HCT116 (cell line): ENCODE results near the gene PFDN2. TPM values are rescaled to one million over a fixed set of nuclear protein-coding genes. Genes with fewer than 3 reads are reported as not detected.

Source experiments
- ATAC-seq: fragments of 200-7000 bp; cut with Tn5 transposase; 2 replicates; pipeline ENCODE4 v1.9.1; 2020; ENCODE audit warnings: mild to moderate bottlenecking, moderate library complexity
- BruUV-seq: library from RNA; stranded (reverse); fragments of 400-500 nt; replicated peaks from 2 replicates; lab custom pipeline; 2021; lab: Mats Ljungman, UMichigan
- CTCF ChIA-PET: fragments of 300-600 bp; sonication (Branson Sonifier 250); formaldehyde crosslinking; loops from one replicate; lab custom pipeline; 2021; ENCODE audit warnings: antibody characterized with exemption; lab: Charles Lee
- POLR2A ChIA-PET: fragments of 300-600, 350-600 bp; sonication (Branson Sonifier 250); formaldehyde crosslinking; loops from one replicate; lab custom pipeline; 2021; ENCODE audit warnings: antibody characterized with exemption; lab: Charles Lee
- RAD21 ChIA-PET, 2 experiments: fragments of 300-600 bp; sonication (Branson Sonifier 250); formaldehyde crosslinking; loops; one replicate each; lab custom pipeline; 2023; ENCODE audit warnings: low total read pairs in 2 of 2; ENCODE audit not compliant: uncharacterized antibody in 2 of 2, unreplicated experiment in 2 of 2, low non-redundant PET in 1 of 2; lab: Charles Lee
- DNase-seq: peaks from one replicate; pipeline ENCODE4 v3.0.0-alpha.2; 2010; ENCODE audit warnings: low read depth, low spot score
- H2AFZ ChIP-seq: fragments of 200-600 bp; shearing (Covaris generic), sonication (generic); 2 replicates; pipeline ENCODE4 v1.6.1; 2017; ENCODE audit warnings: low read depth, mixed run types, mixed read lengths, antibody characterized with exemption, low read length; ENCODE audit not compliant: poor library complexity, severe bottlenecking
- H3K27ac ChIP-seq: 2 replicates; pipeline ENCODE4 v1.5.1; 2012; ENCODE audit warnings: low read depth, low read length
- H3K27me3 ChIP-seq: fragments of 200-600 bp; sonication (generic); 2 replicates; pipeline ENCODE4 v1.6.1; 2016; ENCODE audit warnings: mixed run types, low read length, mixed read lengths; ENCODE audit not compliant: insufficient read depth
- H3K36me3 ChIP-seq, 2 experiments: fragments of 200-500 bp in 1 of 2; fragments of 200-600 bp in 1 of 2; sonication (Bioruptor generic) in 1 of 2; sonication (generic) in 1 of 2; 2 replicates each; pipeline versions ENCODE4 v1.5.1 to v1.6.1; 2014 to 2016; ENCODE audit warnings: low read length in 2 of 2, inconsistent platforms in 1 of 2, mixed read lengths in 1 of 2, mixed run types in 1 of 2; ENCODE audit not compliant: insufficient read depth in 2 of 2, control insufficient read depth in 1 of 2
- H3K4me1 ChIP-seq, 2 experiments: fragments of 200-600 bp in 1 of 2; sonication (generic) in 1 of 2; 2 replicates each; pipeline versions ENCODE4 v1.5.1 to v1.6.1; 2012 to 2017; ENCODE audit warnings: low read length in 2 of 2, inconsistent platforms in 1 of 2, mild to moderate bottlenecking in 1 of 2, mixed read lengths in 1 of 2, mixed run types in 1 of 2, moderate library complexity in 1 of 2; ENCODE audit not compliant: insufficient read depth in 2 of 2, control insufficient read depth in 1 of 2
- H3K4me2 ChIP-seq: fragments of 200-600 bp; sonication (generic); 2 replicates; pipeline ENCODE4 v1.6.1; 2017; ENCODE audit warnings: mixed run types, low read length, mixed read lengths
- H3K4me3 ChIP-seq, 2 experiments: fragments of 200-600 bp in 1 of 2; sonication (generic) in 1 of 2; replicated peaks in 1 of 2; 2 replicates each; pipeline ENCODE4 v1.5.1; 2011 to 2016; ENCODE audit warnings: low read length in 2 of 2, control low read depth in 1 of 2, low read depth in 1 of 2, mild to moderate bottlenecking in 1 of 2, mixed read lengths in 1 of 2, mixed run types in 1 of 2
- H3K79me2 ChIP-seq: fragments of 200-600 bp; sonication (generic); 2 replicates; pipeline ENCODE4 v1.6.1; 2017; ENCODE audit warnings: mild to moderate bottlenecking, mixed run types, low read length, moderate library complexity, mixed read lengths; ENCODE audit not compliant: insufficient read depth
- H3K9ac ChIP-seq: fragments of 200-600 bp; sonication (generic); 2 replicates; pipeline ENCODE4 v1.6.1; 2016; ENCODE audit warnings: low read length, mixed read lengths
- H3K9me2 ChIP-seq: fragments of 200-600 bp; sonication (generic), shearing (Covaris generic); 2 replicates; pipeline ENCODE4 v1.6.1; 2017; ENCODE audit warnings: mixed run types, mild to moderate bottlenecking, moderate library complexity; ENCODE audit not compliant: insufficient read depth
- H3K9me3 ChIP-seq, 2 experiments: fragments of 200-500 bp in 1 of 2; fragments of 200-600 bp in 1 of 2; sonication (Bioruptor generic) in 1 of 2; sonication (generic) in 1 of 2; 2 replicates each; pipeline ENCODE4 v1.6.1; 2014 to 2017; ENCODE audit warnings: low read length in 2 of 2, mixed read lengths in 2 of 2, inconsistent platforms in 1 of 2, low read depth in 1 of 2, mild to moderate bottlenecking in 1 of 2, mixed run types in 1 of 2, moderate library complexity in 1 of 2; ENCODE audit not compliant: control insufficient read depth in 1 of 2, insufficient read depth in 1 of 2
- H4K20me1 ChIP-seq: fragments of 200-600 bp; sonication (generic), shearing (Covaris generic); 2 replicates; pipeline ENCODE4 v1.6.1; 2017; ENCODE audit warnings: mixed run types, mild to moderate bottlenecking, moderate library complexity; ENCODE audit not compliant: insufficient read depth
- EGR1 ChIP-seq: IDR thresholded peaks from 2 replicates; pipeline ENCODE4 v1.6.1; 2012; ENCODE audit warnings: low read depth
- EZH2 ChIP-seq: fragments of 200-600 bp; sonication (generic); IDR thresholded peaks from 2 replicates; pipeline ENCODE4 v1.6.1; 2017; ENCODE audit warnings: antibody characterized with exemption, mixed run types
- EZH2phosphoT487 ChIP-seq: fragments of 200-600 bp; IDR thresholded peaks from 2 replicates; pipeline ENCODE4 v1.6.1; 2018; ENCODE audit warnings: antibody characterized with exemption, borderline replicate concordance
- FOSL1 ChIP-seq: IDR thresholded peaks from 2 replicates; pipeline ENCODE4 v1.6.1; 2012; ENCODE audit warnings: low read depth
- JUND ChIP-seq: IDR thresholded peaks from 2 replicates; pipeline ENCODE4 v1.6.1; 2012
- POLR2A ChIP-seq: IDR thresholded peaks from 2 replicates; pipeline ENCODE4 v1.7.0; 2011; ENCODE audit warnings: borderline replicate concordance; ENCODE audit not compliant: insufficient read depth, insufficient read length; ENCODE audit errors: extremely low read depth
- RAD21 ChIP-seq: IDR thresholded peaks from 2 replicates; pipeline ENCODE4 v1.6.1; 2012; ENCODE audit warnings: low read depth, mild to moderate bottlenecking
- SIN3A ChIP-seq: IDR thresholded peaks from 2 replicates; pipeline ENCODE4 v1.6.1; 2012; ENCODE audit warnings: low read depth
- TCF7L2 ChIP-seq: IDR thresholded peaks from 2 replicates; pipeline ENCODE4 v1.7.0; 2011; ENCODE audit warnings: borderline replicate concordance, inconsistent platforms; ENCODE audit not compliant: insufficient read depth, insufficient read length; ENCODE audit errors: extremely low read depth
- YY1 ChIP-seq: IDR thresholded peaks from 2 replicates; pipeline ENCODE4 v1.6.1; 2011; ENCODE audit warnings: low read length, low read depth, moderate library complexity, mild to moderate bottlenecking; ENCODE audit not compliant: insufficient replicate concordance; ENCODE audit errors: extremely low read depth
- ZNF274 ChIP-seq: fragments of 200-500 bp; sonication (Bioruptor generic); IDR thresholded peaks from 2 replicates; pipeline ENCODE4 v1.6.1; 2014; ENCODE audit warnings: mild to moderate bottlenecking, low read depth, low read length, inconsistent platforms
- intact Hi-C: fragments of 100-400 bp; cut with micrococcal nuclease; formaldehyde crosslinking; loops from 2 replicates; pipeline ENCODE4 v1.10.0; 2022
- total RNA-seq: library from RNA; stranded (reverse); gene quantifications from one replicate; pipeline ENCODE4 v1.2.1, GENCODE V29; 2021; ENCODE audit not compliant: unreplicated experiment
- TF ChIP-seq, protein P1 (sequence below): IDR thresholded peaks from 2 replicates; pipeline ENCODE4 v1.6.1; 2012
- TF ChIP-seq, protein P2 (sequence below): IDR thresholded peaks from 2 replicates; pipeline ENCODE4 v1.6.1; 2012
- TF ChIP-seq, protein P3 (sequence below): IDR thresholded peaks from 2 replicates; pipeline ENCODE4 v1.6.1; 2011; ENCODE audit warnings: mild to moderate bottlenecking, low read length, moderate library complexity; ENCODE audit not compliant: insufficient replicate concordance; ENCODE audit errors: extremely low read depth
- TF ChIP-seq, protein P4 (sequence below), 3 experiments: fragments of 200-600 bp in 1 of 3; sonication (generic) in 1 of 3; IDR thresholded peaks in 2 of 3; conservative IDR thresholded peaks in 1 of 3; 2 replicates each; pipeline ENCODE4 v1.5.1; 2012 to 2017; ENCODE audit warnings: low read depth in 2 of 3, low read length in 2 of 3, antibody characterized with exemption in 1 of 3, borderline replicate concordance in 1 of 3, control low read depth in 1 of 3, mild to moderate bottlenecking in 1 of 3, mixed read lengths in 1 of 3, mixed run types in 1 of 3, moderate library complexity in 1 of 3; ENCODE audit not compliant: insufficient read depth in 1 of 3
- TF ChIP-seq, protein P5 (sequence below): IDR thresholded peaks from 2 replicates; pipeline ENCODE4 v1.6.1; 2012; ENCODE audit warnings: low read depth

PFDN2 gene
- total RNA-seq, 1 experiment from 2014 or later = 179 TPM

DNA sequence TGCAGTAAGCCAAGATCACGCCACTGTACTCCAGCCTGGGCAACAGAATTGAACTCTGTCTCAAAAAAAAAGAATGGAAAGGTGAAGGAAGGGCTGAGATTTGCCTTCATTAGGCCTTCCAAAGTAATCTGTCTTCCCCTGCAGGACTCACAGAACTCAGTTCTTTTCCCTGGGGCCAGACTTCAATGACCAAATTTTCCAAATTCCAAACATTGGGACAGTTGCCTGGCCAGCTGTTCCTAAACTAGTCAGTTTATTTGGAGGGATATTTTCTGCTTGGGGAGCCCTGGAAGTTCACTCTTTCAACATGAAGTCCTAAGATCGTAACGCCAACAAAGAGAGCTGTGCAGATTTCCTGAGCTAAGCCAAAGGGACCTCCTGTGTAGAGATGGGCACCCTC, 20.0 kb upstream of the PFDN2 start:
- Histone ChIP-seq H3K27me3 (no peaks in the 10 kb centered on the region), H3K4me2 (no peak overlapping the region), H3K27ac (no peak overlapping the region), H3K9me2 (no peaks in the 10 kb centered on the region), H2AFZ (no peak overlapping the region), H3K79me2 (peaks cover 15% of the 10 kb centered on the region), H3K4me3 (no peak overlapping the region), H3K4me1 (peaks cover 7 to 9% of the 10 kb centered on the region in 2 experiments; a peak in 2 of 4 replicates), H3K9me3 (no peaks in the 10 kb centered on the region), H4K20me1 (no peaks in the 10 kb centered on the region), H3K9ac (no peak overlapping the region), H3K36me3 (no peaks in the 10 kb centered on the region)
- ChIA-PET POLR2A (no interaction called here), RAD21 (no interaction called here), CTCF (interaction anchor here (0.9 to 1.4 kb wide), 3 partner anchors 66 to 303 kb away, joined by 3 to 4 read pairs (median 3); no protein-coding TSS in a partner anchor)
- ATAC-seq = no peak
- TF ChIP-seq EZH2 = no peak
- TF ChIP-seq, protein P1, sequence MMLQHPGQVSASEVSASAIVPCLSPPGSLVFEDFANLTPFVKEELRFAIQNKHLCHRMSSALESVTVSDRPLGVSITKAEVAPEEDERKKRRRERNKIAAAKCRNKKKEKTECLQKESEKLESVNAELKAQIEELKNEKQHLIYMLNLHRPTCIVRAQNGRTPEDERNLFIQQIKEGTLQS = no peak
- TF ChIP-seq, protein P2, sequence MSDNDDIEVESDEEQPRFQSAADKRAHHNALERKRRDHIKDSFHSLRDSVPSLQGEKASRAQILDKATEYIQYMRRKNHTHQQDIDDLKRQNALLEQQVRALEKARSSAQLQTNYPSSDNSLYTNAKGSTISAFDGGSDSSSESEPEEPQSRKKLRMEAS = no peak
- TF ChIP-seq ZNF274 = no peak
- TF ChIP-seq TCF7L2 = no peak
- TF ChIP-seq, protein P3, sequence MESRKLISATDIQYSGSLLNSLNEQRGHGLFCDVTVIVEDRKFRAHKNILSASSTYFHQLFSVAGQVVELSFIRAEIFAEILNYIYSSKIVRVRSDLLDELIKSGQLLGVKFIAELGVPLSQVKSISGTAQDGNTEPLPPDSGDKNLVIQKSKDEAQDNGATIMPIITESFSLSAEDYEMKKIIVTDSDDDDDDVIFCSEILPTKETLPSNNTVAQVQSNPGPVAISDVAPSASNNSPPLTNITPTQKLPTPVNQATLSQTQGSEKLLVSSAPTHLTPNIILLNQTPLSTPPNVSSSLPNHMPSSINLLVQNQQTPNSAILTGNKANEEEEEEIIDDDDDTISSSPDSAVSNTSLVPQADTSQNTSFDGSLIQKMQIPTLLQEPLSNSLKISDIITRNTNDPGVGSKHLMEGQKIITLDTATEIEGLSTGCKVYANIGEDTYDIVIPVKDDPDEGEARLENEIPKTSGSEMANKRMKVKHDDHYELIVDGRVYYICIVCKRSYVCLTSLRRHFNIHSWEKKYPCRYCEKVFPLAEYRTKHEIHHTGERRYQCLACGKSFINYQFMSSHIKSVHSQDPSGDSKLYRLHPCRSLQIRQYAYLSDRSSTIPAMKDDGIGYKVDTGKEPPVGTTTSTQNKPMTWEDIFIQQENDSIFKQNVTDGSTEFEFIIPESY = no peak
- no peak for TF ChIP-seq JUND
- no peak for TF ChIP-seq EZH2phosphoT487
- TF ChIP-seq POLR2A = no peak
- no peak for TF ChIP-seq FOSL1
- TF ChIP-seq RAD21 = no peak
- TF ChIP-seq, protein P4, sequence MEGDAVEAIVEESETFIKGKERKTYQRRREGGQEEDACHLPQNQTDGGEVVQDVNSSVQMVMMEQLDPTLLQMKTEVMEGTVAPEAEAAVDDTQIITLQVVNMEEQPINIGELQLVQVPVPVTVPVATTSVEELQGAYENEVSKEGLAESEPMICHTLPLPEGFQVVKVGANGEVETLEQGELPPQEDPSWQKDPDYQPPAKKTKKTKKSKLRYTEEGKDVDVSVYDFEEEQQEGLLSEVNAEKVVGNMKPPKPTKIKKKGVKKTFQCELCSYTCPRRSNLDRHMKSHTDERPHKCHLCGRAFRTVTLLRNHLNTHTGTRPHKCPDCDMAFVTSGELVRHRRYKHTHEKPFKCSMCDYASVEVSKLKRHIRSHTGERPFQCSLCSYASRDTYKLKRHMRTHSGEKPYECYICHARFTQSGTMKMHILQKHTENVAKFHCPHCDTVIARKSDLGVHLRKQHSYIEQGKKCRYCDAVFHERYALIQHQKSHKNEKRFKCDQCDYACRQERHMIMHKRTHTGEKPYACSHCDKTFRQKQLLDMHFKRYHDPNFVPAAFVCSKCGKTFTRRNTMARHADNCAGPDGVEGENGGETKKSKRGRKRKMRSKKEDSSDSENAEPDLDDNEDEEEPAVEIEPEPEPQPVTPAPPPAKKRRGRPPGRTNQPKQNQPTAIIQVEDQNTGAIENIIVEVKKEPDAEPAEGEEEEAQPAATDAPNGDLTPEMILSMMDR (IDR thresholded peaks at IDR 0.05 in 2 of 3, conservative IDR thresholded peaks at IDR 0.05 in 1 of 3; ENCODE audit: borderline replicate concordance in 1 of 3, insufficient read depth in 1 of 3, low read depth in 2 of 3, low read length in 2 of 3) = no peak
- no peak for TF ChIP-seq EGR1
- no peak for TF ChIP-seq YY1
- no peak for TF ChIP-seq SIN3A
- TF ChIP-seq, protein P5, sequence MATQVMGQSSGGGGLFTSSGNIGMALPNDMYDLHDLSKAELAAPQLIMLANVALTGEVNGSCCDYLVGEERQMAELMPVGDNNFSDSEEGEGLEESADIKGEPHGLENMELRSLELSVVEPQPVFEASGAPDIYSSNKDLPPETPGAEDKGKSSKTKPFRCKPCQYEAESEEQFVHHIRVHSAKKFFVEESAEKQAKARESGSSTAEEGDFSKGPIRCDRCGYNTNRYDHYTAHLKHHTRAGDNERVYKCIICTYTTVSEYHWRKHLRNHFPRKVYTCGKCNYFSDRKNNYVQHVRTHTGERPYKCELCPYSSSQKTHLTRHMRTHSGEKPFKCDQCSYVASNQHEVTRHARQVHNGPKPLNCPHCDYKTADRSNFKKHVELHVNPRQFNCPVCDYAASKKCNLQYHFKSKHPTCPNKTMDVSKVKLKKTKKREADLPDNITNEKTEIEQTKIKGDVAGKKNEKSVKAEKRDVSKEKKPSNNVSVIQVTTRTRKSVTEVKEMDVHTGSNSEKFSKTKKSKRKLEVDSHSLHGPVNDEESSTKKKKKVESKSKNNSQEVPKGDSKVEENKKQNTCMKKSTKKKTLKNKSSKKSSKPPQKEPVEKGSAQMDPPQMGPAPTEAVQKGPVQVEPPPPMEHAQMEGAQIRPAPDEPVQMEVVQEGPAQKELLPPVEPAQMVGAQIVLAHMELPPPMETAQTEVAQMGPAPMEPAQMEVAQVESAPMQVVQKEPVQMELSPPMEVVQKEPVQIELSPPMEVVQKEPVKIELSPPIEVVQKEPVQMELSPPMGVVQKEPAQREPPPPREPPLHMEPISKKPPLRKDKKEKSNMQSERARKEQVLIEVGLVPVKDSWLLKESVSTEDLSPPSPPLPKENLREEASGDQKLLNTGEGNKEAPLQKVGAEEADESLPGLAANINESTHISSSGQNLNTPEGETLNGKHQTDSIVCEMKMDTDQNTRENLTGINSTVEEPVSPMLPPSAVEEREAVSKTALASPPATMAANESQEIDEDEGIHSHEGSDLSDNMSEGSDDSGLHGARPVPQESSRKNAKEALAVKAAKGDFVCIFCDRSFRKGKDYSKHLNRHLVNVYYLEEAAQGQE = no peak
- no peak for DNase-seq
- no TSS peak for BruUV-seq
- intact Hi-C loops = loop anchor here (5.0 kb wide), 1 partner anchor 301 kb away; no protein-coding TSS in a partner anchor
